GM12878 (cell line): Measurements from ENCODE around the gene HPCA. TPM values are rescaled to one million over a fixed set of nuclear protein-coding genes. Genes with fewer than 3 reads are reported as not detected.

Experiments used
- ATAC-seq: fragments of 200-7000 bp; cut with Tn5 transposase; 3 replicates; pipeline ENCODE4 v1.9.1; 2020; ENCODE audit warnings: mild to moderate bottlenecking, moderate library complexity
- BruUV-seq: library from RNA; stranded (reverse); fragments of 400-500 nt; replicated peaks from 2 replicates; lab custom pipeline; 2021; lab: Mats Ljungman, UMichigan
- CTCF ChIA-PET: fragments of 300-600 bp; sonication (Branson Sonifier 250); formaldehyde crosslinking; extraction: SDS; loops from one replicate; lab custom pipeline; 2021; ENCODE audit warnings: inconsistent platforms; lab: Yijun Ruan, JAX
- POLR2A ChIA-PET: fragments of 350-600 bp; formaldehyde crosslinking; extraction: SDS; loops from one replicate; lab custom pipeline; 2021; ENCODE audit warnings: inconsistent platforms; lab: Charles Lee
- RAD21 ChIA-PET: fragments of 300-600 bp; sonication (Branson Sonifier 250); formaldehyde crosslinking; loops from one replicate; lab custom pipeline; 2023; ENCODE audit warnings: antibody characterized with exemption; ENCODE audit not compliant: unreplicated experiment; lab: Charles Lee
- SMC1A ChIA-PET: fragments of 300-600 bp; sonication (Branson Sonifier 250); formaldehyde crosslinking; loops from one replicate; lab custom pipeline; 2023; ENCODE audit not compliant: unreplicated experiment, uncharacterized antibody; lab: Charles Lee
- DNase-seq: peaks from one replicate; pipeline ENCODE4 v3.0.0-alpha.2; 2011; ENCODE audit warnings: low read depth, low spot score
- FAIRE-seq: peaks from 3 replicates; lab custom pipeline; 2011; peaks lifted over from hg19 to GRCh38; lab: Jason Lieb, UNC
- H2AFZ ChIP-seq: 2 replicates; pipeline ENCODE4 v1.6.0; 2011; ENCODE audit warnings: low read depth, low read length, control low read depth; ENCODE audit not compliant: control insufficient read depth
- H3K27ac ChIP-seq: 2 replicates; pipeline ENCODE4 v1.5.1; 2011; ENCODE audit warnings: control low read depth; ENCODE audit not compliant: control insufficient read depth, insufficient read depth
- H3K27me3 ChIP-seq, 2 experiments: replicated peaks in 1 of 2; 2 replicates each; pipeline versions ENCODE4 v1.6.0 to v1.6.1; 2011; ENCODE audit warnings: low read length in 1 of 2; ENCODE audit not compliant: control insufficient read depth in 2 of 2, insufficient read depth in 2 of 2
- H3K36me3 ChIP-seq, 2 experiments: 2 replicates each; pipeline ENCODE4 v1.5.1; 2011; ENCODE audit warnings: low read length in 1 of 2; ENCODE audit not compliant: control insufficient read depth in 2 of 2, insufficient read depth in 2 of 2
- H3K4me1 ChIP-seq: 2 replicates; pipeline ENCODE4 v1.6.1; 2011; ENCODE audit warnings: mild to moderate bottlenecking, low read length, moderate library complexity, mixed read lengths; ENCODE audit not compliant: control insufficient read depth, insufficient read depth
- H3K4me2 ChIP-seq: 2 replicates; pipeline ENCODE4 v1.6.0; 2011; ENCODE audit warnings: control low read depth; ENCODE audit not compliant: control insufficient read depth, insufficient read depth
- H3K4me3 ChIP-seq: fragments of 200-600 bp; sonication (generic); 2 replicates; pipeline ENCODE4 v1.5.1; 2016
- H3K79me2 ChIP-seq: 2 replicates; pipeline ENCODE4 v1.6.0; 2011; ENCODE audit warnings: low read length; ENCODE audit not compliant: control insufficient read depth, insufficient read depth
- H3K9ac ChIP-seq: 2 replicates; pipeline ENCODE4 v1.8.0; 2011; ENCODE audit warnings: low read length, control low read depth, mixed read lengths; ENCODE audit not compliant: control insufficient read depth, insufficient read depth
- H3K9me3 ChIP-seq: replicated peaks from 3 replicates; pipeline ENCODE4 v1.5.1; 2011; ENCODE audit warnings: mild to moderate bottlenecking, low read length; ENCODE audit not compliant: control insufficient read depth, insufficient read depth
- H4K20me1 ChIP-seq: 2 replicates; pipeline ENCODE4 v1.6.0; 2011; ENCODE audit not compliant: control insufficient read depth, insufficient read depth
- ATF3 ChIP-seq: IDR thresholded peaks from 2 replicates; pipeline ENCODE4 v1.6.1; 2011; ENCODE audit warnings: low read depth, mild to moderate bottlenecking, low read length, moderate library complexity, borderline replicate concordance; ENCODE audit errors: extremely low read depth
- BACH1 ChIP-seq: fragments of 450-650 bp; IDR thresholded peaks from 2 replicates; pipeline ENCODE4 v1.6.1; 2017; ENCODE audit warnings: mild to moderate bottlenecking, borderline replicate concordance
- BCLAF1 ChIP-seq: fragments of 450-650 bp; IDR thresholded peaks from 2 replicates; pipeline ENCODE4 v1.6.1; 2017; ENCODE audit warnings: antibody characterized with exemption, mild to moderate bottlenecking, moderate library complexity
- FOXK2 ChIP-seq: fragments of 450-650 bp; IDR thresholded peaks from 2 replicates; pipeline ENCODE4 v1.6.1; 2017; ENCODE audit warnings: mild to moderate bottlenecking, moderate library complexity
- GATAD2B ChIP-seq: fragments of 450-650 bp; conservative IDR thresholded peaks from 2 replicates; pipeline ENCODE4 v1.6.1; 2017; ENCODE audit warnings: low read depth, mild to moderate bottlenecking, moderate library complexity
- RAD21 ChIP-seq: IDR thresholded peaks from 2 replicates; pipeline ENCODE4 v1.6.1; 2011; ENCODE audit warnings: mild to moderate bottlenecking, low read depth, low read length, moderate library complexity; ENCODE audit not compliant: insufficient read depth
- SMAD5 ChIP-seq: IDR thresholded peaks from 2 replicates; pipeline ENCODE4 v1.6.1; 2016; ENCODE audit warnings: antibody characterized with exemption, low read depth
- SMARCA5 ChIP-seq: fragments of 450-650 bp; IDR thresholded peaks from 2 replicates; pipeline ENCODE4 v1.6.1; 2017; ENCODE audit warnings: mild to moderate bottlenecking
- SUZ12 ChIP-seq: fragments of 200-600 bp; sonication (generic); IDR thresholded peaks from one replicate; pipeline ENCODE4 v1.6.1; 2018; ENCODE audit warnings: antibody characterized with exemption, mild to moderate bottlenecking; ENCODE audit not compliant: unreplicated experiment
- USF1 ChIP-seq: IDR thresholded peaks from 2 replicates; pipeline ENCODE4 v1.6.1; 2011; ENCODE audit warnings: borderline replicate concordance, low read depth, mild to moderate bottlenecking, moderate library complexity, mixed read lengths, low read length; ENCODE audit not compliant: insufficient read depth; ENCODE audit errors: extremely low read length
- ZBTB4 ChIP-seq: fragments of 450-650 bp; formaldehyde crosslinking; IDR thresholded peaks from 2 replicates; pipeline ENCODE4 v1.4.0; 2022; ENCODE audit warnings: mild to moderate bottlenecking, moderate library complexity
- WGBS: methylation state at CpG from one replicate; pipeline ENCODE4 v1.1.6; 2016; ENCODE audit warnings: low lambda C conversion rate; ENCODE audit not compliant: insufficient replicate concordance, insufficient coverage; ENCODE audit errors: missing lambda C conversion rate; 5-methylcytosine and 5-hydroxymethylcytosine counted together
- in situ Hi-C: fragments of 300-500 bp; cut with MboI; formaldehyde crosslinking; loops from 9 replicates; pipeline ENCODE4 v1.14.3; 2018; ENCODE audit warnings: mixed read lengths
- intact Hi-C: fragments of 100-400 bp; cut with micrococcal nuclease; formaldehyde crosslinking; loops from one replicate; pipeline ENCODE4 v1.14.2; 2022; ENCODE audit not compliant: unreplicated experiment
- polyA plus RNA-seq, 11 experiments: library from polyadenylated mRNA; depleted of rRNA in 4 of 11; unstranded in 6 of 11; stranded (reverse) in 5 of 11; fragments of >200 nt; fragmentation: Nextera tagmentation in 4 of 11; fragmentation: Illumina TruSeq in 1 of 11; extraction: Ambion mirVana in 4 of 11; extraction: Trizol in 1 of 11; gene quantifications; 1 replicate in 1 of 11; 2 replicates in 10 of 11; pipeline versions ENCODE4 v1.2.1 to v1.2.3, GENCODE V29; 2011 to 2016; ENCODE audit warnings: inconsistent platforms in 2 of 11, missing spikeins in 2 of 11, low read depth in 1 of 11
- total RNA-seq, 4 experiments: library from RNA; depleted of rRNA in 3 of 4; stranded (reverse); fragments of >200 nt in 3 of 4; fragmentation: Illumina TruSeq in 1 of 4; extraction: Trizol in 1 of 4; gene quantifications; 2 replicates each; pipeline versions ENCODE4 v1.2.1 to v1.2.3, GENCODE V29; 2013 to 2021

The HPCA gene
- total and polyA plus RNA-seq, 10 of the 15 experiments (the other 5 are each of a cell fraction or from before 2014, with no cell fraction given), result 0.11 TPM; not detected in 9

- Histone ChIP-seq H3K27me3 (peaks cover 1 to 4% of the 10 kb centered on the region in 2 experiments; a peak in 1 of 4 replicates), H3K27ac (no peak overlapping the region), H3K4me3 (no peak overlapping the region), H3K36me3 (no peaks in the 10 kb centered on the region), H4K20me1 (no peaks in the 10 kb centered on the region), H3K9ac (no peak overlapping the region), H3K79me2 (no peaks in the 10 kb centered on the region), H3K4me2 (no peak overlapping the region), H2AFZ (no peak overlapping the region), H3K9me3 (no peaks in the 10 kb centered on the region), H3K4me1 (no peaks in the 10 kb centered on the region)
- DNase-seq, result no peak
- ChIA-PET SMC1A (no interaction called here), RAD21 (no interaction called here), CTCF (interaction anchor here (1.1 kb wide), 1 partner anchor 8 kb away, joined by 7 read pairs; no protein-coding TSS in a partner anchor), POLR2A (interaction anchor here (0.6 kb wide), 2 partner anchors 11 to 43 kb away, joined by 5 read pairs; no protein-coding TSS in a partner anchor)
- ATAC-seq, result no peak
- intact Hi-C loops, result no loop called here
- BruUV-seq, result no TSS peak
- TF ChIP-seq BACH1 (no peak), GATAD2B (no peak), FOXK2 (no peak), SMAD5 (no peak), SUZ12 (no peak), SMARCA5 (no peak), ZBTB4 (no peak), BCLAF1 (no peak), USF1 (no peak), RAD21 (no peak), ATF3 (no peak)
- no peak for FAIRE-seq
- 51% methylated on average over 7 of the region's 7 CpGs for WGBS
- in situ Hi-C loops, result no loop called here
Measured at GRCh38 chr1:32906654-32907053, 20.4 kb downstream of the HPCA start.
